ENCODE results near the gene PIANP. TPM values are rescaled to one million over a fixed set of nuclear protein-coding genes. Genes with fewer than 3 reads are reported as not detected.

PIANP gene
- total and polyA plus RNA-seq, 10 of the 15 experiments (the other 5 are each of a cell fraction or from before 2014, with no cell fraction given): 0.08 to 0.12 (median 0.08) TPM; not detected in 7

DNA sequence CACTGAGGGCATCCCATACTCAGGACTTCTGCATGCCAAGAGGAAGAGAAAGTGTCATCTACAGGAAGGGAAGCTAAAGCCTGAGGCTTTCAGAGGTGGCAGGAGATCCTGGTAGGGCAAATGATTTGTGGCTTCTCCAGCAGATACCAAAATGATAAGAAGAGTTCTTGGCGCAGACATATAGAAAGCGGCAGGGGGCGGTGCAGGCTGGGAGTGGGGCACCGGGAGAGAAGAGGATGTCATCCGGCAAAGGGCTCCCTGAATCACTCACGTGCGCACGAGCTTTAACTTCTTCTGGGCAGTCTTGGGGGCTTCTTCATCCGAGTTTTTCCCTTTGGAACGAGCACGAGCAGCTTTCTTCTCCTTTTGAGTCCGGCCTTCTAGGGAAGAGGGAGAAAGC lies 48.2 kb downstream of the PIANP start:
- DNase-seq (ENCODE audit: low read depth, low spot score): no peak
- POLR2A ChIA-PET: interaction anchor here (0.7 kb wide), 2 partner anchors 71 to 85 kb away, joined by 6 to 7 read pairs; partner anchors contain the start of gene COPS7A

More for the DNA sequence above, 48.2 kb downstream of the PIANP start:
- CTCF ChIA-PET: no interaction called here
- no peaks in the 10 kb centered on the region for H4K20me1 ChIP-seq (ENCODE audit: control insufficient read depth, insufficient read depth)
- no peak overlapping the region for H3K9ac ChIP-seq (ENCODE audit: control insufficient read depth, insufficient read depth, low read length)
- SMC1A ChIA-PET (ENCODE audit: uncharacterized antibody, unreplicated experiment): interaction anchor here (1.5 kb wide), 1 partner anchor 44 kb away, joined by 3 read pairs; no protein-coding TSS in a partner anchor
- RAD21 ChIA-PET (ENCODE audit: unreplicated experiment): interaction anchor here (0.6 kb wide), 1 partner anchor 182 kb away, joined by 3 read pairs; no protein-coding TSS in a partner anchor
- TF ChIP-seq NR2F1 (conservative IDR thresholded peaks at IDR 0.05) (no peak), WRNIP1 (IDR thresholded peaks at IDR 0.05; ENCODE audit: borderline replicate concordance, low read depth, low read length) (no peak), ETV6 (conservative IDR thresholded peaks at IDR 0.05 in 1 of 2, IDR thresholded peaks at IDR 0.05 in 1 of 2; ENCODE audit: borderline replicate concordance in 1 of 2, low read depth in 1 of 2) (no peak), TCF12 (IDR thresholded peaks at IDR 0.05; ENCODE audit: low read depth, low read length) (no peak), TCF3 (IDR thresholded peaks at IDR 0.05; ENCODE audit: borderline replicate concordance, insufficient read depth, low read depth, low read length) (no peak), ZNF622 (IDR thresholded peaks at IDR 0.05) (no peak), BHLHE40 (IDR thresholded peaks at IDR 0.05; ENCODE audit: borderline replicate concordance in 1 of 2, low read depth in 2 of 2, low read length in 1 of 2) (no peak), POLR2AphosphoS5 (IDR thresholded peaks at IDR 0.05; ENCODE audit: low read length) (no peak), MTA2 (IDR thresholded peaks at IDR 0.05; ENCODE audit: low read depth) (no peak), MXI1 (IDR thresholded peaks at IDR 0.05; ENCODE audit: low read depth, low read length) (no peak), SUZ12 (IDR thresholded peaks at IDR 0.05; ENCODE audit: unreplicated experiment) (no peak), RFX5 (IDR thresholded peaks at IDR 0.05; ENCODE audit: low read depth, low read length) (no peak), ASH2L (IDR thresholded peaks at IDR 0.05; ENCODE audit: borderline replicate concordance, low read depth) (no peak), EGR1 (IDR thresholded peaks at IDR 0.05; ENCODE audit: borderline replicate concordance in 1 of 2, low read depth in 2 of 2, low read length in 2 of 2) (no peak), POLR2A (IDR thresholded peaks at IDR 0.05; ENCODE audit: low read depth, low read length) (no peak), ZBED1 (IDR thresholded peaks at IDR 0.05; ENCODE audit: borderline replicate concordance) (no peak)
- TF ChIP-seq, protein P1, sequence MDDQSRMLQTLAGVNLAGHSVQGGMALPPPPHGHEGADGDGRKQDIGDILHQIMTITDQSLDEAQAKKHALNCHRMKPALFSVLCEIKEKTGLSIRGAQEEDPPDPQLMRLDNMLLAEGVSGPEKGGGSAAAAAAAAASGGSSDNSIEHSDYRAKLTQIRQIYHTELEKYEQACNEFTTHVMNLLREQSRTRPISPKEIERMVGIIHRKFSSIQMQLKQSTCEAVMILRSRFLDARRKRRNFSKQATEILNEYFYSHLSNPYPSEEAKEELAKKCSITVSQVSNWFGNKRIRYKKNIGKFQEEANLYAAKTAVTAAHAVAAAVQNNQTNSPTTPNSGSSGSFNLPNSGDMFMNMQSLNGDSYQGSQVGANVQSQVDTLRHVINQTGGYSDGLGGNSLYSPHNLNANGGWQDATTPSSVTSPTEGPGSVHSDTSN (IDR thresholded peaks at IDR 0.05; ENCODE audit: insufficient replicate concordance, low read depth, low read length): no peak
- TF ChIP-seq, protein P2, sequence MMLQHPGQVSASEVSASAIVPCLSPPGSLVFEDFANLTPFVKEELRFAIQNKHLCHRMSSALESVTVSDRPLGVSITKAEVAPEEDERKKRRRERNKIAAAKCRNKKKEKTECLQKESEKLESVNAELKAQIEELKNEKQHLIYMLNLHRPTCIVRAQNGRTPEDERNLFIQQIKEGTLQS (IDR thresholded peaks at IDR 0.05; ENCODE audit: borderline replicate concordance, extremely low read depth, low read depth, low read length): no peak
- TF ChIP-seq, protein P3, sequence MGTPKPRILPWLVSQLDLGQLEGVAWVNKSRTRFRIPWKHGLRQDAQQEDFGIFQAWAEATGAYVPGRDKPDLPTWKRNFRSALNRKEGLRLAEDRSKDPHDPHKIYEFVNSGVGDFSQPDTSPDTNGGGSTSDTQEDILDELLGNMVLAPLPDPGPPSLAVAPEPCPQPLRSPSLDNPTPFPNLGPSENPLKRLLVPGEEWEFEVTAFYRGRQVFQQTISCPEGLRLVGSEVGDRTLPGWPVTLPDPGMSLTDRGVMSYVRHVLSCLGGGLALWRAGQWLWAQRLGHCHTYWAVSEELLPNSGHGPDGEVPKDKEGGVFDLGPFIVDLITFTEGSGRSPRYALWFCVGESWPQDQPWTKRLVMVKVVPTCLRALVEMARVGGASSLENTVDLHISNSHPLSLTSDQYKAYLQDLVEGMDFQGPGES (IDR thresholded peaks at IDR 0.05): no peak
- in situ Hi-C loops (cut with MboI): no loop called here
- no peak overlapping the region for H3K27ac ChIP-seq (ENCODE audit: control insufficient read depth, insufficient read depth)
- FAIRE-seq: no peak
- no peaks in the 10 kb centered on the region; the same call in 2 of the 3 replicates for H3K9me3 ChIP-seq (replicated peaks; ENCODE audit: control insufficient read depth, insufficient read depth, low read length)
- H2AFZ ChIP-seq (ENCODE audit: control insufficient read depth, low read depth, low read length): no peak overlapping the region
- H3K4me3 ChIP-seq: no peak overlapping the region
- no peaks in the 10 kb centered on the region for H3K79me2 ChIP-seq (ENCODE audit: control insufficient read depth, insufficient read depth, low read length)
- intact Hi-C loops (cut with micrococcal nuclease; ENCODE audit: unreplicated experiment): no loop called here
- BruUV-seq (replicated peaks): no TSS peak
- H3K4me2 ChIP-seq (ENCODE audit: control insufficient read depth, insufficient read depth): no peak overlapping the region
- no peaks in the 10 kb centered on the region for H3K27me3 ChIP-seq (replicated peaks in 1 of 2; ENCODE audit: control insufficient read depth in 2 of 2, insufficient read depth in 2 of 2, low read length in 1 of 2)
- H3K4me1 ChIP-seq (ENCODE audit: control insufficient read depth, insufficient read depth, low read length): no peaks in the 10 kb centered on the region
- H3K36me3 ChIP-seq (ENCODE audit: control insufficient read depth in 2 of 2, insufficient read depth in 2 of 2, low read length in 1 of 2): peaks cover 0 to 10% of the 10 kb centered on the region in 2 experiments
- no peak for ATAC-seq
- 92% methylated on average over 12 of the region's 12 CpGs for WGBS (ENCODE audit: insufficient coverage, insufficient replicate concordance, low lambda C conversion rate, missing lambda C conversion rate)
